Sigmoid colon (tissue), 7 donors: Measurements from ENCODE around the gene ADAM10. TPM values are rescaled to one million over a fixed set of nuclear protein-coding genes. Genes with fewer than 3 reads are reported as not detected.

Experiments
- DNase-seq: peaks from one replicate; pipeline ENCODE4 v3.0.0-alpha.2; 2019
- H3K27ac ChIP-seq, 4 donors: fragments of 200-600 bp; sonication (generic); one replicate each; pipeline ENCODE4 v1.5.1; 2016 to 2019; ENCODE audit warnings: mild to moderate bottlenecking in 1 of 4
- H3K27me3 ChIP-seq, 3 donors: fragments of 200-600 bp; sonication (generic); one replicate each; pipeline ENCODE4 v1.5.1; 2019; ENCODE audit warnings: mild to moderate bottlenecking in 1 of 3
- H3K36me3 ChIP-seq, 4 donors: fragments of 200-600 bp; sonication (generic); one replicate each; pipeline ENCODE4 v1.5.1; 2016 to 2019
- H3K4me1 ChIP-seq, 4 donors: fragments of 200-600 bp; sonication (generic); one replicate each; pipeline ENCODE4 v1.5.1; 2017 to 2019
- H3K4me3 ChIP-seq, 4 donors: fragments of 200-600 bp; sonication (generic); one replicate each; pipeline ENCODE4 v1.5.1; 2017 to 2019; ENCODE audit warnings: mild to moderate bottlenecking in 2 of 4, moderate library complexity in 1 of 4
- H3K9me3 ChIP-seq, 4 donors: fragments of 200-600 bp in 3 of 4; sonication (generic) in 3 of 4; one replicate each; pipeline versions ENCODE4 v1.5.1 to v1.6.1; 2013 to 2019
- CTCF ChIP-seq, 4 experiments: fragments of 450-650 bp in 3 of 4; fragments of 200-600 bp in 1 of 4; IDR thresholded peaks; one replicate each; pipeline ENCODE4 v1.5.1; 2016 to 2019; ENCODE audit warnings: antibody characterized with exemption in 4 of 4, mild to moderate bottlenecking in 3 of 4, moderate library complexity in 2 of 4
- EP300 ChIP-seq, 4 donors: sonication (generic); formaldehyde crosslinking; IDR thresholded peaks; one replicate each; pipeline ENCODE4 v1.6.1; 2017; ENCODE audit warnings: antibody characterized with exemption in 4 of 4
- POLR2A ChIP-seq, 2 donors: fragments of 450-650 bp; IDR thresholded peaks; one replicate each; pipeline ENCODE4 v1.6.1; 2016; ENCODE audit warnings: antibody characterized with exemption in 2 of 2, mild to moderate bottlenecking in 2 of 2, moderate library complexity in 2 of 2
- POLR2AphosphoS5 ChIP-seq, 4 donors: sonication (generic); formaldehyde crosslinking; IDR thresholded peaks; one replicate each; pipeline ENCODE4 v1.6.1; 2017; ENCODE audit warnings: antibody characterized with exemption in 4 of 4
- whole genome bisulfite sequencing, 2 donors: extraction: QIAGEN DNeasy Blood & Tissue Kit; methylation state at CpG; one replicate each; pipeline ENCODE4 v1.1.7; 2013; 5-methylcytosine and 5-hydroxymethylcytosine counted together
- intact Hi-C: fragments of 100-400 bp; cut with DNase I; formaldehyde crosslinking; loops from one replicate; pipeline ENCODE4 v1.15.1; 2023
- polyA plus RNA-seq, 3 donors: library from polyadenylated mRNA; stranded (reverse); fragments of 200-250 nt; gene quantifications; one replicate each; pipeline ENCODE4 v1.2.3, GENCODE V29; 2013
- total RNA-seq, 4 donors: library from RNA; depleted of rRNA; stranded (reverse); fragments of >200 nt; gene quantifications; one replicate each; pipeline ENCODE4 v1.1.0, GENCODE V29; 2016
- donor health status: healthy with polysubstance abuse.
- donor health status: Bipolar disorder and iron deficiency.
- donor health status: healthy.

Gene ADAM10
- total and polyA plus RNA-seq, 7 donors, result 6.6 to 70.9 (median 44.9) TPM

GRCh38 chr15:58559904-58560588, 189.5 kb downstream of the ADAM10 start:
- H3K9me3 ChIP-seq, result no peaks in the 10 kb centered on the region
- H3K27ac ChIP-seq, result no peak overlapping the region
- WGBS, 2 donors, result 46 to 73% methylated on average over 6 of the region's 6 CpGs
- H3K4me3 ChIP-seq, result no peak overlapping the region
- no peak for DNase-seq
- no peaks in the 10 kb centered on the region for H3K4me1 ChIP-seq
- no peaks in the 10 kb centered on the region for H3K27me3 ChIP-seq
- no peak for TF ChIP-seq EP300 (IDR thresholded peaks at IDR 0.05)
- TF ChIP-seq POLR2AphosphoS5 (IDR thresholded peaks at IDR 0.05), result no peak
- TF ChIP-seq CTCF (IDR thresholded peaks at IDR 0.05), result no peak
- TF ChIP-seq POLR2A (IDR thresholded peaks at IDR 0.05), result no peak
- no peaks in the 10 kb centered on the region for H3K36me3 ChIP-seq
- intact Hi-C loops, result no loop called here

- no peaks in the 10 kb centered on the region for H3K36me3 ChIP-seq
- H3K4me3 ChIP-seq, result no peak overlapping the region
- H3K4me1 ChIP-seq, result no peaks in the 10 kb centered on the region
- no peak for TF ChIP-seq CTCF (IDR thresholded peaks at IDR 0.05)
- TF ChIP-seq POLR2AphosphoS5 (IDR thresholded peaks at IDR 0.05), result no peak
- TF ChIP-seq POLR2A (IDR thresholded peaks at IDR 0.05), result no peak
- TF ChIP-seq EP300 (IDR thresholded peaks at IDR 0.05), result no peak
- no peak overlapping the region for H3K27ac ChIP-seq
- H3K27me3 ChIP-seq, result no peaks in the 10 kb centered on the region
- 96 to 99% methylated on average over 1 of the region's 1 CpG for WGBS, 2 donors
- DNase-seq, result no peak
- H3K9me3 ChIP-seq, result no peaks in the 10 kb centered on the region
- intact Hi-C loops, result no loop called here
These were observed 190.7 kb downstream of the ADAM10 start for GRCh38 chr15:58558777-58559176.

GRCh38 chr15:58556541-58556940, 193.0 kb downstream of the ADAM10 start:
- Histone ChIP-seq H3K27me3 (no peaks in the 10 kb centered on the region), H3K36me3 (no peaks in the 10 kb centered on the region), H3K4me3 (no peak overlapping the region), H3K9me3 (no peaks in the 10 kb centered on the region), H3K4me1 (peaks cover 0 to 14% (median 9%) of the 10 kb centered on the region in 4 donors), H3K27ac (no peak overlapping the region)
- no peak for DNase-seq
- 80% methylated on average over 3 of the region's 3 CpGs for WGBS, 2 donors
- intact Hi-C loops, result no loop called here
- TF ChIP-seq EP300 (IDR thresholded peaks at IDR 0.05) (no peak), POLR2A (IDR thresholded peaks at IDR 0.05) (no peak), CTCF (IDR thresholded peaks at IDR 0.05) (no peak), POLR2AphosphoS5 (IDR thresholded peaks at IDR 0.05) (no peak)

GRCh38 chr15:58556028-58556361, 193.5 kb downstream of the ADAM10 start:
- WGBS, 2 donors, result 81 to 87% methylated on average over 2 of the region's 2 CpGs

More at GRCh38 chr15:58556028-58556361, 193.5 kb downstream of the ADAM10 start:
- intact Hi-C loops, result no loop called here
- Histone ChIP-seq H3K4me1 (peaks cover 0 to 16% (median 11%) of the 10 kb centered on the region in 4 donors), H3K4me3 (no peak overlapping the region), H3K27ac (no peak overlapping the region), H3K36me3 (no peaks in the 10 kb centered on the region), H3K27me3 (no peaks in the 10 kb centered on the region), H3K9me3 (no peaks in the 10 kb centered on the region)
- DNase-seq, result no peak
- TF ChIP-seq POLR2A (IDR thresholded peaks at IDR 0.05) (no peak), EP300 (IDR thresholded peaks at IDR 0.05) (no peak), CTCF (IDR thresholded peaks at IDR 0.05) (no peak), POLR2AphosphoS5 (IDR thresholded peaks at IDR 0.05) (no peak)
